A673 (cell line): ENCODE measurements around the gene LONP2.

ENCODE experiments used
- EZH2 ChIP-seq: fragments of 200-600 bp; sonication (generic); IDR thresholded peaks from 2 replicates; pipeline ENCODE4 v1.6.1; 2017; ENCODE audit warnings: borderline replicate concordance, low read depth, mild to moderate bottlenecking, mixed read lengths, antibody characterized with exemption, low read length; ENCODE audit not compliant: poor library complexity, severe bottlenecking
- TF ChIP-seq, protein P1 (sequence below): fragments of 300-800, 200-600 bp; sonication (generic); conservative IDR thresholded peaks from 2 replicates; pipeline ENCODE4 v1.5.1; 2017; ENCODE audit warnings: low read depth, mild to moderate bottlenecking, antibody characterized with exemption, low read length, moderate library complexity, mixed read lengths

DNA sequence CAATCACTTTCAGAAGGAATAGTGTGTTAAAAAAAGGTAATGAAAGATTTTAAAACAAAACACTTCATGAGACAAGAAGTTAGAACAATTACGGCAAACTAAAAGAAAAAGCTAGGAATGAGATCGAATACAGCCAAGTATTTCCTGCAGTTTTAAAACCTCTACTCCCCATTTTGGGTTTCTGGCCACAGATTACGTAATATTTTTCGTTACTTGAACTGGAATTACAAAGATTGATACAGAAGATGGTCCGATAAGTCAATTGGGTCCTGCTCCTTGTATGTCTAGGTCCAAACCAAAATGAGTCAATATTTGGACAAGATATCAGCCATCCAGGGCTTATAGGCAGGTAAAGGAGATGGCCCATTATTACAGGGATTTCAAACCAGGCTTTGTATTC lies 88.9 kb downstream of the LONP2 start:
- TF ChIP-seq, protein P1, sequence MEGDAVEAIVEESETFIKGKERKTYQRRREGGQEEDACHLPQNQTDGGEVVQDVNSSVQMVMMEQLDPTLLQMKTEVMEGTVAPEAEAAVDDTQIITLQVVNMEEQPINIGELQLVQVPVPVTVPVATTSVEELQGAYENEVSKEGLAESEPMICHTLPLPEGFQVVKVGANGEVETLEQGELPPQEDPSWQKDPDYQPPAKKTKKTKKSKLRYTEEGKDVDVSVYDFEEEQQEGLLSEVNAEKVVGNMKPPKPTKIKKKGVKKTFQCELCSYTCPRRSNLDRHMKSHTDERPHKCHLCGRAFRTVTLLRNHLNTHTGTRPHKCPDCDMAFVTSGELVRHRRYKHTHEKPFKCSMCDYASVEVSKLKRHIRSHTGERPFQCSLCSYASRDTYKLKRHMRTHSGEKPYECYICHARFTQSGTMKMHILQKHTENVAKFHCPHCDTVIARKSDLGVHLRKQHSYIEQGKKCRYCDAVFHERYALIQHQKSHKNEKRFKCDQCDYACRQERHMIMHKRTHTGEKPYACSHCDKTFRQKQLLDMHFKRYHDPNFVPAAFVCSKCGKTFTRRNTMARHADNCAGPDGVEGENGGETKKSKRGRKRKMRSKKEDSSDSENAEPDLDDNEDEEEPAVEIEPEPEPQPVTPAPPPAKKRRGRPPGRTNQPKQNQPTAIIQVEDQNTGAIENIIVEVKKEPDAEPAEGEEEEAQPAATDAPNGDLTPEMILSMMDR: no peak
- TF ChIP-seq EZH2: no peak
